Measurements from ENCODE around the gene E2F7.
A peak's percentile ranks its signal among the peaks of the same experiment; 100 is the strongest.

E2F7 gene

DNA sequence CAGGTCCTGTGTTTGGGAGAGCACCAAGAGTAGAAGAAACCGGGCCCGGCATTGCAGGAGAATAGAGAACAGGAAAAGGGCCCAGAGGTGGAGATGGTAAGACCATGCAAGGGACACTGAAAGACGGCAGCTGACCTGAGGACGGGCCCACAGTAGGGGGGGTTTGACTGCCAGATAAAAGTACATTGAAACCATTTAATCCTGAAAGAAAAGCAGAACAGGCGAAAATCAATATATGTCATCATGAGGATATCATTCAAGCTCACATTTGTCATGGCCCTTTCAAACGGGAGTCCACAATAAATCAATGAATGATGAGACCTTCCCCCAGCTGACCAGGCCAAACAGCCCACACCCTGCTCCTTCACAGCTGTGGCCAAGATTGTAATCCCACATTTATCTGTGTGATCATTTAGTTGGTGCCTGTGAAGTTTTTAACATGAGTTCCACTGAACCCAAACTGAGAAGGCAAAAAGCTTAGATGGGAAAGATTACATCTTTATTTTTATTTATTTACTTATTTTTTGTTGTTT lies 39.5 kb downstream of the E2F7 start:
- no peak for DNase-seq (ENCODE audit: extremely low read depth in 1 of 2, low read depth in 1 of 2)

DNA sequence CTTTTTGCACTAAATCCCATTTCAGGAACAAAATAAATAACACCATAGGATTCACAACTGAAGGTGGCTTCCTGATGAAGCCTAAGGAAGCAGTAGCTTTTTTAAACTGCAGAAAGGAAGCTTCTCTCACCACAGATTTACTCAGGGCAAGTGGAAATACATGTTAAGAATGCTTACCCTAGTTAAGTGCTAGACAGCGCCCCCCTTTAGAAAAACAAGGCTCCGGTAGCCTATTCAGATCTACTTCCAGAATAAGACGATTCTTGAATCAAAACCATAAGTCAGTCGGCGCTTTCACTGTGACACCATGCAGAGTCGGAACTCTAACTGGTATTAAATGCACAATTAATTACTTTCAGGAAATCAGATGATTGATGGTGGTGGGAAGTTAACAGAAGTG lies 41.9 kb downstream of the E2F7 start:
- no peak for DNase-seq (ENCODE audit: extremely low read depth in 1 of 2, low read depth in 1 of 2)

DNA sequence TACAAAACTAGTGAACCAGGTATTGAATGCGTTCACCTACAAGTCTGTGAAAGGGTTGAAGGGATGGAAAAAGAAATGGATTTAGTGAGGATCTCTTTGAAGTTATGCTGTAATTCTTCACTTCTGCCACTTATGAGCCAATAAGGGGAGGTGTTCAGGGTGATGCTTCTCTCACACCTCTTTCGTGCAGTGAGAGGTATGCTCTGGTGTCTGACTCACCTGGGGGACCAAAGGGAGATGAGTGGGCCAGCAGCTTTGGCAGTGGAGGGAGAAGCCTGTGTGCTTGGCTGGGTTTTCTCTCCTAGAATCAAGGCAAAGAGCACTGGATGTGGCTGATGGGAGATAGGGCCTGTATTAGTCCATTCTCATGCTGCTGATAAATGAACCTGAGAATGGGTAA lies 45.4 kb downstream of the E2F7 start:
- DNase-seq (ENCODE audit: extremely low read depth in 1 of 2, low read depth in 1 of 2) = no peak

DNA sequence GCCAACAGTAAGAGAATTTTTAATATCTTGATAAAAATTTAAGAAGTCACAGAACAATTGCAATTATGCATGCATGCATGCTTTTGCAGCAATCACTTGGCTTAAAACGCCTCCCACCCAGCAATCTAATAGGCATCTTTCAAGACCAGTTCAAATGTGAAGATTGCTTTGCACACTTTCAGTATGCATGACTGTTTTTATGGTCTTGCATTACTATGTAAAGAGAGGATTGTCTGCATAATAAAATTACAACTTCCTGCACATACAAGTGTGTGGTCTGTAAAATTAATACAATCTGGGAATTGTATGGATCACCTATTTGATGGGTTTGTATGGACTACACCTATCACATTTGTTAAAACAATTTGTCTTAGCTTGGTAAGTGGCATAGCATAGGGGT lies 48.8 kb downstream of the E2F7 start:
- DNase-seq (ENCODE audit: extremely low read depth in 1 of 2, low read depth in 1 of 2) = no peak

DNA sequence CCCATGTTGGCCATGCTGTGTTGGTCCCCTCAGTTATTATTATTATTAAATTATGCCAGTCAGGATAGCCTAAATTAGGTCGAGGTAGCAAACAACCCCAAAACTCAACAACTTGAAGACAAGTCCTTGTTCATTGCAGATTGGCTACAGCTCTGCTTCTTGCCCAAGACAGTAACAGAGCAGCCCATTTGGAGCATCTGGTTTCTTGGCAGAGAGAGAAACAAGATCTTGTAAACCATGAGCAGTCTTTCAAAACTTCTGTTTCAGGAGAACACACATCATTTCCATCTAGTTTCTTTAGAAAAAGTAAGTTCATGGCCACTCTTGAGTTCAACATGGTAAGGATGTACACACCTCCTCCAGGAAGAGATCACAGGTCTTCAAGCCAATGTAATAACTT lies 52.3 kb downstream of the E2F7 start:
- DNase-seq (ENCODE audit: extremely low read depth in 1 of 2, low read depth in 1 of 2) = no peak

DNA sequence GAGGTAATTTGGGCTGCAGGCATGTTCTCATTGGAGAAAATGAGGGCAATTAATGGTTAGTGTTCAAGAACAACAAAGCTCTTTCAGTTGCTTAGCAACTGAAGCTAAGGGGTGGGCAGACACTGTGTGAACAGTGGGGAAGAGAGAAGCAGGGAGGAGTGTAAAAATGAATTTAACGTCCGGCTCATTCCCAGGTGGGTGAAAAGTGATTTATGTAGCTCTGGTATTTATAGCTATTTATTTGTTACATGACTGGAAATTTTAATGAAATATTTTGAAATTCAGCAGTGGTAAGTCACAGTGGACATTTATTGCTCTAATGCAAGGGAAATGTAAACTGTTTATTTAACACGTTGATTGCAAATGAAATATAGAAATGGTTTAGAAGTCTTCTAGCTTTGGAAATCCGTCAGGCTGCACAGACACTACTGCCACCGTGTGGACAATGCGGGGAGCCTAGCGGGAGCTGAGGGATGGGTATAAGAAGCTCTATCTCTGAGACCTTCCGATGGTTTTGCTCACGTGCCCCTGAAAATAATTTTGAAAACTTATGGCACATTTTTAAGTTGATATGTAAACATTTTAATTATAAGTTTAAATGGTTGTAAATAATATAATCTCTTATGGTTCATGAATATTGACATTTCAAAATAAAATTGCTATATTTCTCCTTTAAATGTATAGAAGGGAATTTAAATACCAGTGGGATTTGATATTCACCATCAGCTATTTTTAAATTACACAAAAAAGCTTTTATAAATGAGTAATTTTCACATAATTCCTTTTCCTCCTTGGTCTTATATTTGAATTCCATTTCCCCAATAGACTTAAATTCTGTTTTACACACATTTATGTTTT lies 54.4 kb downstream of the E2F7 start:
- DNase-seq (ENCODE audit: extremely low read depth in 1 of 2, low read depth in 1 of 2) = peak; percentile 31 to 55

DNA sequence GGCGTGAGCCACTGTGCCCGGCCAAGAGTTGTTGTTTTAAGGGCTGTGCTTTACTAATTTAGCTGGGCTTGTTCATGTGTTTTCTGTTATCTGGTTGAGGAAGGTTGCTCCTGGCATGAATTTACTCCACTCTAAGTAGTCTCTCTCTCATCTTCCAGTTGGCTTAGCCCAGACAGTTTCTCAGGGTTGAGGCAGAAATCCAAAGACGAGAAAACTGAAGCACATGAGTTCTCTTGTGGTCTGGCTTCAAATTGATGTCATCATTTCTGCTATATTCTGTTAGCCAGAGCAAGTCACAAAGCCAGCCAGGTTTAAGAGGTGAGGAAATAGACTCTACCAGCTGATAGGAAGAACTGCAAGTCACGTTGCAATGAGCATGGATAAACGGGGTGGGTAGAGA lies 57.9 kb downstream of the E2F7 start:
- no peak for DNase-seq (ENCODE audit: extremely low read depth in 1 of 2, low read depth in 1 of 2)

DNA sequence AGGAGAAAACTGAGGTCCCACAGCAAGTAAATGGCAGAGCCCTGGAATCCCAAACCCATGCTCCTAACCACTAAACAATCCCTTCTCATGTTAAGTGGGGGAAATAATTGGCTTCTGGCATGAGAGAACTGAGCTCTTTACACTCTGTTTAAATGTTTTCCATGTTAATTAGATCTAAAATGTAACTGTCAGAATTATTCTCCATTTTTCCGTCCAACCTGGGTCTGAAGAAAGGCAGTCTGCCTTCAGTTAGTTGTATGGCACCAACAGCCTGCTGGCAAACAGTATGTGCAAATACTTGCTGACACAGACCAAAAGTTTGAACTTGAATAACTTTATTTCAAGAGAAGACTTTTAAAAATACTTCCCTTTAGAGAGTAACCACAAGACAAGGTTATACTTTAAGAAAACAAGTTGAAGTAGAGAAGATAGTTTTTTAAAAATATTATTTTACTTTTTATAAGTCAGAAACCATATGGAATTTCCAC lies 59.7 kb downstream of the E2F7 start:
- no peak for DNase-seq (ENCODE audit: extremely low read depth in 1 of 2, low read depth in 1 of 2)

DNA sequence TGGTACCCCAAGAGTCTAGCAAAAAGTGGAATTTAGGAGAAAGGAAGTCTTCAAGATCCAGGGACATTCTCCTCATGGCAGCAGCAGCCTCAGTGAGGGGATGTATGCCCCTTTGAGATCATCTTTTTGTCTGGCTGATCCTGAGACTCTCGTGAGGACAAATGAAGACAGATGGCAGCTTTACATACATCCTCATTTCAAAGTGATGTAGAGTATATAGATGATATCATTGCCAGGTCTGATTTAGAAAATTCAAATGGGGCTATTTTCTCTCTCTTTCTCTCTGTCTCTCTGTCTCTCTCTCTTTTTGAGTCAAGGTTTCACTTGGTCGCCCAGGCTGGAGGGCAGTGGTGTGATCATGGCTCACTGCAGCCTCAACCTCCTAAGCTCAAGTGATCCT lies 61.5 kb downstream of the E2F7 start:
- DNase-seq (ENCODE audit: extremely low read depth in 1 of 2, low read depth in 1 of 2) = no peak

DNA sequence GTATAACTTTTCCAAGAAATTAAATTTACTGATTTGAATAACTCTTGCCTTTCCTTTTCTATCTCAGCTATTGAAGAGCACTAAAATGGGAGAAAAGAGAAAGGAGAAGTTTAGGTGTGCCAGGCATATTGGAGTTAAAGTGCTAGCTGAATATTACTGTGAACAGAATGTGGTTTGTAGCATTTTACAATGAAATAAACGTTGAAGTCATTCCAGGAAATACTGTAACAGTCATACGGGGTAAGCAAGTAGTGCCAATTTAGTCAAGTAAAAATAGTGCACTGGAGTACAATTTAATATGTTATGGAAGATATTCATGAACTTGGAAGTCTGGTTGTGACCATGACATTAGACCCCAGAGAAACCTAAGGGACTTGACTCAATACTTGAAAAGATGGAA lies 62.1 kb downstream of the E2F7 start:
- no peak for DNase-seq (ENCODE audit: extremely low read depth in 1 of 2, low read depth in 1 of 2)

DNA sequence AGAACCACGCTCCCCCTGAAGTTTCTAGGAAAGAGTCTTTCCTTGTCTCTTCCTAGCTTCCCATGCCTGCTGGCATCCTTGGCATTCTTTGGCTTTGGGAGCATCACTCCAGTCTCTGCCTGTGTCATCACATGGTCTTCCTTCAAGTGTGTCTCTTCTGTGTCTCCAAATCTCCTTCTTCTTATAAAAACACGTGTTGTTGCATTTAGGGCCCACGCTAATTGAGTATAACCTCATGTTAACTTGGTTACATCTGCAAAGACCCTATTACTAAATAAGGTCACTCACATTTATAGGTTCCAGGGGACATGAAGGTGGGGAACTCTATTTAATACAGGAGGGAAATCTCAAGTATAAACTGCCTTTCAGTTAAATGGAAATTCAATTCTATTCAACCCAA lies 63.0 kb downstream of the E2F7 start:
- DNase-seq (ENCODE audit: extremely low read depth in 1 of 2, low read depth in 1 of 2) = no peak

DNA sequence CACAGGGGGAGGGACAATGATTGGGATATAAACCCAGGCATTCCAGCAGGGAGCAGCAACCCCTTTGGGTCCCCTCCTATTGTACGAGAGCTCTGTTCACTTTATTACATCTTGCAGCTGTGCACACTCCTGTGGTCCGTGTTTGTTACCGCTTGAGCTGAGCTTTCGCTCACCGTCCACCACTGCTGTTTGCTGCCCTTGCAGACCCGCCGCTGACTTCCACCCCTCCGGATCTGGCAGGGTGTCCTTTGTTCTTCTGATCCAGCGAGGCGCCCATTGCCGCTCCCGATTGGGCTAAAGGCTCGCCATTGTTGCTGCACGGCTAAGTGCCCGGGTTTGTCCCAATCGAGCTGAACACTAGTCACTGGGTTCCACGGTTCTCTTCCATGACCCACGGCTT lies 64.1 kb downstream of the E2F7 start:
- DNase-seq (ENCODE audit: extremely low read depth in 1 of 2, low read depth in 1 of 2) = no peak

DNA sequence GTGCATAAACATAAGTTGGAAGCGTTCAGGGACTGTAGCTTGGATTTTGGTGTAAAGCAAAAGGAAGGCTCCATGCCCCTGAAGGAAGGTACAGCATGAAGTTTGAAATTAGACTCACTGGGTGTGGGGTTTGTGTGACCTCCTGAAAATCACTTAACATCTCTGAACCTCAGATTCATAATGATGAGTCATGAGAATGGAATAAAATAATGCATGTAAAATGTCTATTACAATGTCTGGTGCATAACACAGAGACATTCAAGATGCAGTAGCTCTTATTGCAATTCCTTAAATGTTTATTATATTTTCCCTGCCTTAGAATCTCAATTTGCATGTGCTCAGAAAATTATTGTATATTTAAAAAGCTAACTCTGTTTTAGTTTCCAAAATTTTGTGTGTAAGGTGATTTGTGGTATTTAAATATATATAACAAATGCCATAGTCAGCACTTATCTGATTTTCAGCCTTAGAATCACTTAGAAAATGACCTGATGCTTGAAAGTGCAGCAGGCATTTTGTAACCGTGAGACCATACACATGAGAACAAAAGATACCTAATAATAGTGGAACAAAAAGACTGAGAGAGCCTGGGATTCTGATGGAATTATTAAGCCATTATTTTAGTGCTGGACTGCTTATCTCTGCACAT lies 66.3 kb downstream of the E2F7 start:
- DNase-seq (ENCODE audit: extremely low read depth in 1 of 2, low read depth in 1 of 2) = no peak

DNA sequence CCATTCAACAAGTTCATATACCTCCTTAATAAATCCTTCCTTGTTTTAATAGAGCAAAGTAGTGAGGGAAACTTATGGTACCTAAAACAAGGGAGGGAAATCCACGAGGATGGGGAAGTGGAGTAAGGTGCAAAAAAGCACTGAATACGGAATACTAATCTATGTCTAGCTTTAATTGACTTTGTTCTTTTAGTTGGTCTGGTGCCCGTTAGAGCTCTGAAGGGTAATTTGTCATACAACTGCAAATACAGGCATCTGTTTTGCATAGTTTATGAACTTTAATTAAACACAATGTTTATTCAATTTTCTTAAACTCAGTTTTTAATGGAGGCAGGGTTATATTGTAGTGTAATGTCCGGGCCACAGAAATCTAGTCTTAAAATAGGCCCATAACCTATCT lies 67.0 kb downstream of the E2F7 start:
- no peak for DNase-seq (ENCODE audit: extremely low read depth in 1 of 2, low read depth in 1 of 2)

DNA sequence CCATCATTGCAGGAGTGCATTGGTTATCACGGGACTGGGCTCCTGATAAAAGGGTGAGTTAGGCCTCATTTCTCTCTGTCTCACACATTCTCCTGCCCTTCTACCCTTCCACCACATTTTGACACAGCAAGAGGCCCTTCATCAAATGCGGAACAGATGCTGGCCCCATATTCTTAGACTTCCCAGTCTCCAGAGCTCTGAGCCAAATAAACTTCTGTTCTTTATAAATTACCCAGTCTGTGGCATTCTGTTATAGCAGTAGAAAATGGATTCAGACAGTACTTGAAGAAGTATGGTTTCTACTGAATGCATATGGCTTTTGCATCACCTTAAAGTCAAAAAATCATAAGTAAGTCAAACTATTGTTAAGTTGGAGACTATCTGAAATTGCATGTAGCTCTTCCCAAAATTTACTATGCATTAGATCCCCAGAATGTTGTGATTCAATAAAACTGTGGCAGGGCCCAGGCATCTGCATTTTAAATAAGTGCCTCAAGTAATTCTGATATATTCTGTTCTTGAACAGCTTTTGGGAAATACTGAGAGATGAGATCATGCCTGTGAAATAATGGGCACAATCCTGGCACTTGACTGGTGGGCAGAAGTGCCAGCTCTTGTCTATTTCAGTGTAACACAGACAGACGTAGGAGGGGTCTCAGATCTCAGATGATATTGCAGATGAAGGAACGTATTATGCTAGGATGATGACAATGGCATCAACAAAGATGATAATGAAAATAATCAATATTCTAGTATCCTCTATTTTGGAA lies 68.2 kb downstream of the E2F7 start:
- no peak for DNase-seq (ENCODE audit: extremely low read depth in 1 of 2, low read depth in 1 of 2)

DNA sequence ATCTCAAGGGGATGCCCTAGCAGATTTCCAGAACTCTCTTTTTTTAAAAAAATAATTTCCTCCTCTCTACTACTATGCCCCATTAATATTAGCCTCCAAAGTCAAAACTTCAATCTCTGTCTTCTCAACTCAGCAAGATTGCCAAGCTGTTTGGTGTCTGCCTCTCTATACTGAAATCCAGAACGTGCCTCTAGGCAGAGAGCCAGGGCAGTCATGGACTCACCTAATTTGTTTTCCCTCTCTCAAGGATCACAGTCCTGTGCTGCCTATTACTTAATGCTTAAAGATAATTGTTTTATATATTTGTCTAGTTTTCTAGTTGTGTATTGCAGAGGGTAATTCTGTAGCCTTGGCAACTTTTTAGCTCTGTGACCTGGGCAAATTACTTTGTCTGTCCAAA lies 74.7 kb downstream of the E2F7 start:
- DNase-seq (ENCODE audit: extremely low read depth in 1 of 2, low read depth in 1 of 2) = no peak

DNA sequence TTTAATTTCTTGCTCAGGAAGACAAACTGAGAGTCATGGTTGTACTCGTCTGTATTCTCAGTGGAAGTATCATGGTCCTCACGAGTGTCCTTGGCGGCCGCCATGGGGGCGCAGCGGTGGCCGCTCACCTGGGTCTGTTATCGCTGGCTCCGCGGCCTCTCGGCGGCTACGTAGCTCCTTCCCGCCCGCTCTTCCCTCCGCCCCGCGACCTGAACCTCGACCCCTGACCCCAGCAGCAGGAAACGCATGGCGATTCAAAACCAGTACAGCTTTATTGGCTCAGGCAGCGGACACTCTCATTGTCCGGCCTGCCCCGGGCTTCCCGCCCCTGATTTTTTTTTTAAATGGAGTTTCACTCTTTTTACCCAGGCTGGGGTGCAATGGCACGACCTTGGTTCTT lies 80.8 kb downstream of the E2F7 start:
- no peak for DNase-seq (ENCODE audit: extremely low read depth in 1 of 2, low read depth in 1 of 2)

DNA sequence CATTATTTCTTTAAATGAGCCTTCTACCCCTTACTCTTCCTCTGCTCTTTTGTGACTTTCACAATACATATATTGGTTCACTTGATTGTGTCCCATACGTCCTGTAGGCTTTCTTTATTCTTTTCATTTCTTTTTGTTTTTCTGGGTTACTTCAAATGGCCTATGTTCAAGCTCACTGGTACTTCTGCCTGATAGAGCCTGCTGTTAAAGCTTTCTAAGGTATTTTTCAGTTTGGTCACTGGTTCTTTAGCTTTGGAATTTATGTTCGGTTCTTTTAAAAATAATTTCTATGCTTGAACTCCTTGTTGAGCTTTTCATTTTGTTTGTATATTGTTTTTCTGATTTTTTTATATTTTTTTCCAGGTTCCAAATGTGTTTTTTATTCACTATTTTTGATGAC lies 81.9 kb downstream of the E2F7 start:
- no peak for DNase-seq (ENCODE audit: extremely low read depth in 1 of 2, low read depth in 1 of 2)

DNA sequence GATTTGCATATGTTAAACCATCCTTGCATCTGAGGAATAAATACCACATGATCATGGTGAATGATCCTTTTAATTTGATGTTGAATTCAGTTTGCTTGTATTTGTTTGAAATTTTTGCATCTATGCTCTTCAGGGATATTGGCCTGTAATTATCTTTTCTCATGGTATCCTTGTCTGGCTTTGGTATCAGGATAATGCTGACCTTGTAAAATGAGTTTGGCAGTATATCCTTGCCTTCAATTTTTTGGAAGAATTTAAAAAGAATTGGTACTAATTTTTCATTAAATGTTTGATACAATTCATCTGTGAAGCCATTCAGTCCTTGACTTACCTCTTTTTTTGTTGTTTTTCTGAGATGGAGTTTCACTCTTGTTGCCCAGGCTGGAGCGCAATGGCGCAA lies 85.2 kb downstream of the E2F7 start:
- DNase-seq (ENCODE audit: extremely low read depth in 1 of 2, low read depth in 1 of 2) = no peak

DNA sequence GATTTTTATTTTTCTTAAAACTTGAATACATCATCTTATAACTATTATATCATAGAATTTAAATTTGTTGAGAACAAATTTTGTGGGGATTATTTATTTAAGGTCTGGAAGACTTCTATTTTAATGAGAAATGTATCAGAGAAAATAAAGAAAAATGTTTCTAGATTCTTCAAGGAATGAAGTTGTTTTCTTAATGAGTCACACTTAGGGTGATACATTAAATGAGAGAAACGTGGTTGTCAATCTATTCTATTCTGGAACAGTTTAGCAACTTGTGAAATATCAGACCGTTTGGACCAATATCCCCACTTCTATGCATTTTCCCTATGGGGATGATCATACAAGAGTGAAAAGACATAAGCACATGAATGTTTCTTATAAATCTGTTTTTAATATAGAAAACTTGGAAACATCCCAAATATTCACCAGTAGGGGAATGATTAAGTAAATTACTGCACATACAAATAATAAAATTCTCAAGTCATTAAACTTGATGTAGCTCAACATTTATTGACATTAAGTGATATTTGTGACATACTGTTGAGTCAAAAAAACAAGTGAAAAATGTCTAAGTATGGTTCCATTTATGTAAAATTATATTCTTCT lies 88.5 kb downstream of the E2F7 start:
- no peak for DNase-seq (ENCODE audit: extremely low read depth in 1 of 2, low read depth in 1 of 2)

Data from stimulated activated CD8-positive, alpha-beta memory T cell treated with anti-CD3 and anti-CD28 coated beads, Interleukin-7, amount 100 ng/mL, for 48 hours (primary cell).